T-helper 1 cell (primary cell): ENCODE data around the gene HABP2.

Experiments used
- DNase-seq, 5 donors: peaks; one replicate each; pipeline ENCODE4 v3.0.0-alpha.2; 2012 to 2020

Gene HABP2

DNA sequence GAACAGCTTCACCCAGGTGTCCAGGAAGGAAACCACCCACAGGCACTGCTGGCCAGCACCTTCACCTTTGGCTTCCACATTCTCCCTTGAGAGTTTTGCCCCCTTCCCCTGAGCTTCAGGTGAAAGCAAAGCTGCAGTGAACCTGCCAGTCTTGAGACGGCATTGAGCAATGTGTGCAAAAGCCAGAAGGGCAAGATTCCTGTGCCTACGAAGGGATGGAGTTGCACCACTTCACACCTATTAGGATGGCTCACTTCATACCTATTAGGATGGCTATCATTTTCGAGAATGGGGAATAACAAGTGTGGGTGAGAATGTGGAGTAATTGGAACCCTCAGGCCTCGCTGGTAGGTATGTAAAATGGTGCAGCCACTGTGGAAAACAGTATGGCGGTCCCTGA is 7.2 kb downstream of the HABP2 start:
- no peak for DNase-seq

DNA sequence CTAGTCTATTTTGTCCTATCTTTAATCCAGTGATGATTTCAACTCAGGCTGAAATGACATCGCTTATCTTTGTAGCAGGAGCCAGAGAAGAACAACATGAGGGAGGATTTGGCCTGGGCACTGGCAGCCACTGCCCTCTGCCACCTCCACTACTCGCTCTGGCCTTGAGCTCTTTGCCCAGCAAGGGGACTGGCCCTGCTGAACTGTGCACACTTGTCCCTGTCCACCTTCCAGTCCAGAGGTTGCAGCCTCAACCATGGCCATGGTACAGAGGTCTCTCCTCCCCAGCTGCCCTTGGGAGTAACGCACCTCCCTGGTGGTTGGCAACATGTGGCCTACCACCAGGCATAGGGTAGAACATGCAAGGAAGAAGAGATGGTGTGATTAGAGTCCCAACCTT is 8.4 kb downstream of the HABP2 start:
- DNase-seq, result no peak

DNA sequence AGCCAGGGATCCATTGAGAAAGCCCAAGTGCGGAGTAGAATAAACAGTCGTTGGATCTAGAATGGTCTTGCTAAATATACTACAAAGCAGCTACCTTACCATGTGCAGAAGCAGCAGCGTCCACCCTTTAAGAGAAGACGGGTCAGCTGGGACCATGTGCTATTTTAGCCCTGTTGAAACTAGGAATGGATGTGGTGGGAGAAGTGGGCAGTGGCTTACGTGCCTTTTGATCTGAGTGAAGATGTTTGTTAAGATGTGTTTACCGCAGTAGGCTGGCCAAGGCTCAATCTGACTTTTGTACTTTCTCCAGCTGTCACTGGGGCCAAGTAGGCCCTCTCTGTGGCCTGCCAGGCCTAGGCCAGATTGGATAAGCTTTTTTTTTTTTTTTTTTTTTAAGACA is 9.2 kb downstream of the HABP2 start:
- DNase-seq, result no peak

DNA sequence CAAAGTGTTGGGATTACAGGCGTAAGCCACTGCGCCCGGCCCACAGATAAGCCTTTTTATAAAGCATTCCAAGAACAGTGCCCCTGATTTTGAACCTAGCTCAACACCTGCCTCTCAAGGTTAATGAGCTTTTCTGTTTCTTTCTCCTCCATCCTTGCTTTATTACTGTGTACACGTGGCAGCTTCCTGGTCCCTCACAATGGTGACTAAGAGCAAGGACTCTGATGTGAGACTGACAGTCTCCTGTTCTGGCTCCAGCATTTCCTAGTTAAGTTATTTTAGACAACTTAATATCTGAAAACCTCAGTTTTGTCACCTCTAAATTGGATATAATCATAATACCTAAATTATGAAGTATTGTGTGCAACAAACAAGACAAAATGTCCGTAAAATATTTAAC is 9.9 kb downstream of the HABP2 start:
- DNase-seq, result no peak

DNA sequence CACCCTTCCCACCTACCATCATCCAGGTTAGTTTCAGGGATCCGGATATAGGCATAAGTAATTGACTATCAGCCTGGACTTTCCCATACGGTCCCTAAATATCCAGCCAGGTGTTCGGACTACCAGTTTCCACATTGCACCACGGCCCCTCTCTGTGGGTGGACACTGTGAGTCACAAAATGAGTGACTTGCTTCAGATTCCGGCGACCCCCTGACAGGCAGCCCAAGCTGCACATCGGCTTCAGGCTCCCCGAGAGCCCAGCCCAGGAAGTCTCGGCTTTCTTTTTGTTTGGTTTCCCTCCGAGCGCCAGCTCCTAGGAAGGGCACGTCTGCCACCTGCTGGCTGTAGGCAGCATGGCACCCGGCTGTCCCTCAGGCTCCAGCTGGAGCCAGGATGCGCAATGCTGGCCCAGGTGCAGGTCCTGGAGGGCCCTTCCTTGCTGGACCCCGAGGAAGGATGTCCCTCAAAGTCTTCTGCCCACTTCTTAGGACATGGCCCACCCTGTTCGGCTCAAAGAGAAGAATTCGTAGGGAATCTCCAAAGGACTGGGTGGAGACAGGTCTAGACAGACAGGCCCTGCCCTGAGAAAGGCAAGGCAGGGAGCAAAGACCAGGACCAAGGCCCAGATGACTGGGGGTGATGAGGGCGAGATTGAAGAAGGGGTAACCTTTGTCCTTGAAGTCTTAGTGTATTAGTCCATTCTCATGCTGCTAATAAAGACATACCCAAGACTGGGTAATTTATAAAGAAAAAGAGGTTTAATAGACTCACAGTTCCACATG is 10.6 kb downstream of the HABP2 start:
- DNase-seq, result peak; percentile 29 to 65 (median 41)

DNA sequence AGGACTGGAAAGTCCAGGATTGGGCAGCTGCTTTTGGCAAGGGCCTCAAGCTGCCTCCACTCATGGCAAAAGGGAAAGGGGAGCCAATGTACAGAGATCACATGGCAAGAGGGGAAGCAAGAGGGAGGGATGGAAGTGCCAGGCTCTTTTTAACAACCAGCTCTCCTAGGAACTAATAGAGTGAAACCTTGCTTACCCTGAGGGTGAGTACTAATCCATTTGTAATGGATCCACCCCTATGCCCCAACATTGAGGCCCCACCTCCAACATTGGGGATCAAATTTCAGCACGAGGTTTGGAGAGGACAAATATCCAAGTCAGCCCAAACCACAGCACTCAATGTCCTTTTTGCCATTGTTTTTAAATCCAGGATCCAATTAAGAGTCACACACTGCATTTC is 12.5 kb downstream of the HABP2 start:
- no peak for DNase-seq

DNA sequence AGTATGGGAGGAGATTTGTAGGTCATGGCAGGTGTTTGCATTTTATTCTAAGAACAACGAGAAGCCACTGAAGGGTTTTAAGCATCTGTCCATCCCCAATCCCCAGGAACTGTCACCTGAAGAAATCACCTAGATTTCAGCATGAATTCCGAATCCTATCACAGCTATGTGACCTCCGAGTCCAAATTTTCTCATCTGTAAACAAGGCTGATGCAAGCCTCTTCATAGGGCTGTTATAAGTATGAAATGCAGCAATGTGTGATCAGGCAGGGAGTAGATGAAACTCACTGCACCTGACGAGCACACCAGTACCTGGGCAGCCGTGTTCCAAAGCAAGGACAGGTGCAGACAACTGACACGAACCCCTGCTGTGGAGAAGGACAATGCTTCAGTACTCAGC is 14.0 kb downstream of the HABP2 start:
- no peak for DNase-seq

DNA sequence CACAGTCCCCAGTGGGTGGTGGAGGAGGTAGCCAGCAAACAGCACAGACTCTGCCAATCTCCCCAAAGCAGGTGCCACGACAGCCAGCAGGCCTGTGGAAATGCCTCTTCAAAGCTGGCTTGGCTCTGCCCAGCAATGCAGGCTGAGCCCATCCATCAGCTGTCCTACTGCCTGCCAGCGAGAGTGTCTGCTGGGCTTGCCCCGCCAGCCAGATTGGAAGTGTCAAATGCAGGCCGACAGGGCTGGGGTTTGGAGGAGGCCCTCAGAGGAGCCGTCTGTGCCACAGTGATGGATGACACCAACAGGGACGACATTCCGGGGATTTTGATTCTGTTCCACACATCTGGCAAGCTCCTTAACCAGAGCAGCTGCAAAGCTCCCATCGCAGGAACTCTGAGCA is 16.7 kb downstream of the HABP2 start:
- DNase-seq, result no peak

DNA sequence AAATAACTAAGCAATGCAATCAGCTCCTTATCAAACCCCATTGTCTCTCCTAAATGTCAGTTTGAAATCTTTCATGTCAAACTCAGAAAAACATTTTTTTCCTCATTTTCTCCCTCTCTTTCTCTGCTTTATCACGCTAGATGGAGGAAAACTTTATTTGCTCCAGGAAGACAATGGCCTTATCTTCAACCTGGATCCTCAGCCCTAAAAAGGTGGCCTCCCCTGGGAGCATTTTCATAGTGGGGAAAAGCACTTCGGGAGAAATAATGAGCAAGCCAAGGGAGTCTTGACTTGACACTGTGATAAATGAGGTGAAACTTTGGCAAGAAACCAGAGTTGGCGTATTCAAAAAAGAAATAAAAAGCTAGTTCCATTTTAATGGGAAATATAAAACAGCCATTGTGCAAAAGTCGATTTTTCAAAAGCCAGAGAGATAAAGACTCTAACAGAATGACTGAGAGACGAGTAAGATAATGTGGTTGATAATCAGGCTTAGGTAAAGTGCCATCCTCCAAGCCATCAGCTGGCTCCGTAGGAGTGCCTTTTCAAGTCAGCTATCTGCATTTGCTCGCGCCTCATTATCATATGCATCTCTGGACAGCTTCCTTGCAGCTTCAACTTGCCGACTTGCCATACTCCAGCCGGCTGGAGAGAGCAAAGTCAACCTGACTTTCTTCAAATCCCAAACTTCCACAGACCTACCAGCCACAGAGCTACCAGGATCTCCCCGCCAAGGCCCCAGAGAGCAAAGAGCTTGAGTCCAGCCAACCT is 19.9 kb downstream of the HABP2 start:
- no peak for DNase-seq

DNA sequence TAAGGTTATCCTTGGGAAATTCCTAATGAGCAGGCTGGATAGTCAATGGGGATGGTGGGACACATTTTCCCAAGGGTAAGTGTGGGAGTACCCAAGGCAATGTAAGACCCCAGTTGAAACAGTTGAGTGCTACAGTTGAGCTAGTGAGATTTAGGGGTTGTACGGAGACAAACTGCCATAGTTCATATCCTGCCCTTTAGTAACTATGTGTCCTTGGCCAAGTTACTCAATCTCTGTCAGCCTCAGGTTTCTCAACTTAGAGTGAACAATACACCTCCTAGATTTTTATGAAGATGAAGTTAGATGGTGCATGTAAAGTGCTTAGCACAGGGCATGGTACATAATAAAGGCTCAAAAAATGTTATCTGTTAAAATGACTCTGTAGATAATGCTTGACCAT is 20.5 kb downstream of the HABP2 start:
- no peak for DNase-seq

DNA sequence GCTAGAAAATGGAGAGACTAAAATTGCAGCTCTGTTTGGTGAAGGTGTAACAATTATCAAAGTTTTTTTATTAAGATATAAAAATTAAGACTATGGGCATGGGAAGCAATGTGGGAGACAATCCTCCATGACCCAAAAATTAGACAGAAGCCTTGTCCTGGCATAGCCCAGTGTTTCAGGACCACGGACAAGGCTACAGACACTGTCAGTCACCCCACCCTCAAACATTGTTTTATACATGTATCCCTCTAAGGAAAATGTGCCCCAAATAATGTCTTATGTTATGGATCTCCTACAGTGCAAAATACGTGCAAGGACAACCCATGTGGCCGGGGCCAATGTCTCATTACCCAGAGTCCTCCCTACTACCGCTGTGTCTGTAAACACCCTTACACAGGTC is 24.0 kb downstream of the HABP2 start:
- no peak for DNase-seq

DNA sequence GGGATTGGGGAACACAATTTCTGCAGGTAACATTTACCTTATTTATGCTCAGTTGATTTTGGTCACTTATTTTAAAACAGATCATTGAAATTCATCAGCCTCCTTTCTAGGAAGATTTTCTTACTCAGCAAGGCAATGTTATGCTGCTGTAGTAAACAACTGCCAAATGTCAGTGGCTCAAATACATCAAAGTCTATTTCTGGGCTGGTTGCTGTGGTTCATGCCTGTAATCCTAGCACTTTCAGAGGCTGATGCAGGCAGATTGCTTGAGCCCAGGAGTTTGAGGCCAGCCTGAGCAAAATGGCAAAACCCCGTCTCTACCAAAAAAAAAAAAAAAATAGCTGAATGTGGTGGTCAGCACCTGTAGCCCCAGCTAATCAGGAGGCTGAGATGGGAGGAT is 25.9 kb downstream of the HABP2 start:
- no peak for DNase-seq

DNA sequence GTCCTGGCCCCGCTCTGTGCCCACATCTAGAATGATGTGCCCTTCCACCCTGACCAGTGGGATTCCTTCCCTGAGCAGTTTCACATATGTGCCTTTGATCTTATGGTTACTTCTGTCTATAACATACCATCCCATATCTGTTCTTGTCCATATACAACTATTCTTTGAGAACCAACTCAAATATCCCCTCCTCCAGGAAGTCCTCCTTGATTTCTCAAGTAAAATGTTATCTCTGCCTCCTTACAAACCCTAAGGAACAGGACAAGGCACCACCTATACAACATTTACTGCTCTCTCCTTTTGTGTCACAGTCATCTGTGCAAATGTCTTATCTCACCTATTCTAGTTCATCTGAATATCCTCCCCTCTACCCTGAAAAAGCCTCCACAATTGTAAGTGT is 28.2 kb downstream of the HABP2 start:
- DNase-seq, result no peak

DNA sequence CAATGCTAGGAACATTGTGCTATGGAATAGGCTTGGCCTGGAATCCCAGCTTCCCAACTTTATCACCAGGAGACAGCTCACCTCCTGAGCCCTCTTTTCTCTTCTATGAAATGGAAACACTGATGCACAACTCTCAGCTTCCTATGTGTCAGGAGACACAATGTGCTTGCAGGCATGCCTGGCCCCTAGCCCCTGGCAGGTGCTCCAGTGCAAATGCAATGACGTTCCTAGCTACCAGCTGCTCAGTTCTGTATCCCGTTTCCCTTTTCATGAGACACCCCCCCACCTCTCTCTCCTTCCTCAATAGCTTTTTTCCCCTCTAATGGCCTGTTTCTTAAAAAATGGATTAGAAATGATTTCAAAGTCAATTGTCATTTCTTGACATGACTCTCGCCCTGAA is 30.7 kb downstream of the HABP2 start:
- DNase-seq, result no peak

DNA sequence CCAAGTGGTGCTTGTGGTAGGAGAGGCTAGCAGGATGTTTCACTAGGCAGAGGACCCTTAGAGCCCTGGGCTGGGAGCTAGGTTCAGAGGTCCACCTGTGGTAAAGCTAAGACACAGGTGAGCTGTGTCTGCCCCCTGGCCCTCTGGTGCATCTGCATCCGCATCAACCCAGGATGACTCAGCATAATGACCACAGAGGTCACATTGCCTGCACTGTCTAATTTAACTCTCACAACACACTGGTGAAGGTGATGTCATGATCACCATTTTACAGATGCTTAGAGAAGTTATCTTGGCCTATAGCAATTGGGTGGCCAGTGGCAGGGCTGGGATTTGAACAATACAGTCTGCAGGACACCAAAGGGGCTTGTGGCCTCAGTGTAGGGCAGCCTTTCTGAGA is 33.1 kb downstream of the HABP2 start:
- no peak for DNase-seq

DNA sequence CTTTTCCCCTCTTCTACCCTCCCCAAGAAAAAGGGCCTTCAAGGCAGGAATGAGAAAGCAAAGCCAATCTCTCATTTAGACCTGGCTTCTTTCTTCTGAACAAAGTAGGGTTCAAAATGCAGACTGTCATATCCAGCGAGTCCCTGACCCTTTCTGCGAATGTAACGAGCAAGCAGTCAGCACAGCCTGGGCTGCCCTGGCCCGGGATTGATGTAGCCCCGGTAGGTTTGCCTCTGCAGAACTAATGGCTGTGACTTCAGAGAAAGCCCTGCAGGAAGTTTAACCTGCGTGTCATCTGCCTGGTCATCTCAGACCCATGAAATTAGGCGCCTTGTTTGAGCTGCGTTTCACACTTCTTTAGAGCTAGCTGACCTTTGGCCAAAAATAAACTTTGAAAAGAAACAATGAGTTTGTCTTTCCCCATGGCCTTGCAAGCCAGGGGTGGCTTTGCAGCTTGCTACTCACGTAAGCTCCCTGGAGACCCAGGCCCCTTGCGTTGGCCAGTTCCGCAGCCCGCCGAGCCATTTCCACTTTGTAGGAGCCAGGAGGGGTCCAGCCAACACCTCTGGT is 36.4 kb downstream of the HABP2 start:
- DNase-seq, result no peak

DNA sequence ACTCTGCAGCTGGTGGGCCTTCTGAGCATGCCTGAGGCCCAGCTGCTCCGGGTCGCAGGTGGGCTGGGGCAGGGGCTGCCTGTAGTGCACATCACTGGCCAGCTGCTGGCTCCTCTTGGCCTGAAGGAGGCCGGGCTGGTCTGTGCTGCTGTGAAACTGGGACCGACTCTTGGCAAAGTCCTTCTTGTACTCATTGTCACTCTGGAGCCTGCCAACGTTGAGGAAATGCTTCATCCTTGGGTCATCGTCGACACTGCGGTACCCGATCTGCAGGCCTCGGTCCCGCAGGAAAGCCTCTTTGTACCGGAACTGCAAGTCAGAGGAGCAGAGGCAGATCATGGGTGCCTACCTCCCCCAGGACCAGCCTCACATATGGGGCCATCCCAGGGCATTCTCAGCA is 37.7 kb downstream of the HABP2 start:
- DNase-seq, result no peak

DNA sequence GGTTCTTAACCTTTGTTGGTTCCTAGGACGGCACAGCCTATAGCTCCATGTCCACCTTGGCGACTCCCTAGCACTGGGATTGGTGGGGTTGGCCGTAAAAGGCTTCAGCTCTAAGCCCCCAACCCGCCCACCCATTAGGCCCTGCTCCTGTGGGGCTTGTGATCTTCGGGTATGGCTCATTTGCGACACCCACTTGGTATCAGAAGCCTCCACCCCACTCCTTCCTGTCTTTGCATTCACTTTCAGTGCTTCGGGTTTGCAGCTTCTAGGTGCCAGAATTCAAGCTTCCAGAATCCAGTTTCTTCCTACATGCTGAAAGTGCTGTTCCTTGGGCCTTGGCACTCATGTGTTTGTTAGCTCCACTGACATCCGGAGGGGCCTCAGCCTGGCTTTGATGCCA is 39.5 kb downstream of the HABP2 start:
- no peak for DNase-seq

DNA sequence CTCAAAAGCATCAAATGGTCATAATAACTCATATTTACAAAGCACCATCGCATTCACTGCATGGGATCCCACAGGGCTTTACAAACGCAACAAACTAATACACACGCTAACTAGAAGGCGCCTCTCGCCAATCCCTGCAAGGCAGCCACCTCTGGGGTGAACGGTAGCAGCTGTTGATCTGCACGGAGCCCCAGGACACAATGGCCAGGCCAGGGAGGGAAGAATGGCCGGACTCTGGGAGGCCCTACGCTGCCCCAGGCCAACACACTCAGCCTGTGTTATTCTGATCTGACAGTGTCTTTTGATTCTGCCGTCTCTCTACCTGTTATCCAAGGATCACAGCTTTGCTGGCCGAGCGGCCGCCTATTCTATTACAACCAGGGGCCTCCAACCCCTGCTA is 41.8 kb downstream of the HABP2 start:
- DNase-seq, result no peak

DNA sequence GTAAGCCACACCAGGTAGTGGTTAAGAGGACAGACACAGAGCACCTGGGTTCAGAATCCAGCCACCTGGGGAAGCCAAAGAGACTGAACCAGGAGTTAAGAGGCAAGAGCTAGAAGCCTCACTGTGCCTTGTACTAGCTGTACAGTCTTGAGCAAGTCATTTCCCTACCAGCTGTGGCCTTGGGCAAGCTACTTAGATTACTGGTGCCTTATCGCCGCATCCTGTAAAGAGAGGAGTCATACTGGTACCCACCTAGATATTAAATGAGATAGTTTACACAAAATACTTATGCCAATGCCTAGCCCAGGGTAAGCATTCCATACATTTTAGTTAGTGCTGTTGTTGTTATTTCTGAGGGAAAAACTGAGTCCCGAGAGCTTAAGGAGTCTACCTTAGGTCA is 47.7 kb downstream of the HABP2 start:
- no peak for DNase-seq

DNA sequence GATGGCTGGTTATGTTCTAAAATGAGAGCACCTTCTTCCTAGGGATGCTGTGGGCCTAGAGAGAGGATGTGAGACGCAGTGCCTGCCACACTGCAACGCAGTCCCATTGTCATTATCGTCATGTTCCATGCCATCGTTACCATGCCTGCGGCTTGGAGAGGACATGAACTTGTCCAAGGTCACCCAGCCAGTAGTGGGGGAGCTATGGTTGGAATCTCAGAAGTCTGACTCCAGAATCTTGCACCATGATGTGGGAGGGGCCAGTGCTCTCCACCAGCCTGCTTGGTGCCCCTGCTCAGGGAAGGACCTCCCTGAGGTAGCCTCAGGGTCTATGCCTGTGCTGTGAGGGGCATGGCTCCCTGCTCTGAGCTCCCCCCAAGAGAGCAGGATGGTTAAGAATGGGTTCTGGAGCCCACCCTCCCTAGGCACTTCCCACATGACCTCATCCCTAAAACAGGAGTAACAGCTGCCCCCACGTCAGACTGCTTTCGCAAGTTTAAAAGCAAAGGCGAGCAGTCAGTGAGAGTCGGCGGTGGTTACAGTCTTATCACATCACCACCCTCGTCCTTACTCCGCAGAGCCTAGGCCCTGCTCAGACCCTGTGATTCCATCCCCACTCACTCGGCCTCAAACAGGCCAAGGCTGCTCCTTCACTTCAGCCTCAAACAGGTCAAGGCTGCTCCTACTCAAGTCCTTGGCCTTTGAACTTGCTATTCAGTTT is 50.4 kb downstream of the HABP2 start:
- DNase-seq, result no peak

DNA sequence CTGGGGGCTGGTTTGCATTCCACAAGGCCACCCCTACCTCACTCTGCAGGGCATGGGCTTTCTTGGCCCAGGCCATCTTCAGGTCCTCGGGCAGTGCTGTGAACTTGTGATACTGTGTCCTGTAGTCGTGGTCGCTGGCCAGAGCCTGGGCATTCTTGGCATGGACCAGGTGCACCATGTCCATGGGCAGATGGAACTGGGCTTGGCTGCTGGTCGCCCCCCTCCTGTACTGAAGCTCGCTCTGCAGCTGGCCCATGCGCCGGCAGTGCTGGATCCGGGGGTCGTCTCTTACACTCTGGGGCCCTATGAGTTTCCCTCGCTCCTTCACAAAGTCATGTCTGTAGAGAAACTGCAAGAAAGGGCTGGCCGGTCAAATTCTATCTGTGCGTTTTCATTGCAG is 51.7 kb downstream of the HABP2 start:
- no peak for DNase-seq

DNA sequence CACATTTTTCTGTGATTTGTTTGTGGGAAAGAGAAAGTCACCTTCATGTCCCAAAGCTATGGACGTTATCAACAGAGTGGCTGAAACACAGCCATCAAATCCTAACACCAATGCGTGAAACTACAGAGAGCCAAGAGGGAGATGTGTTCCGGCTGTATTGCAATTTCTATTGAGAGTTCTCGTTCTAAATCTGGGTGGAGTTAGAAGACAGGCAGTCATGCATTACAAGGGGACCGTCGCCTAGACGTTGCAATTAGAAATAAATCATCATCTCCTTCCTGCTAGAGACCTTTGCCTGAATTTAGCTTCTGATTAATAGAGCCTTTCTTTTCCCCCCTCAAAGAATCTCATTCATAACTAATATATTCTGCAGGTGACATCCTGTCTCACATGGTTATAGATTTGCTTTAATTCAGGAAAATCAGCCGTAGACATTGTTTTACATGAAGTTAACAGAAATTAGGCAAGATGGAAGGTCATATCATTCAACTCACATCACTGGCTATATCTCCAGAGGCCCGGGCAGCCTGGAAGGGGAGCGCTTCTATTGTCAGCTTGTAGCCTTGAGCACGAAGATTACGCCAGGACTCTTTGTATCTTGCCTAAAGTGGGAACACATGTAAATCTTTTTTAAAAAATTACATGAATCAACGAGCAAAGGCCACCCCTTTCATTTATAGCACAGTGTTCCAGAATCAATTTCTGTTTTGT is 52.6 kb downstream of the HABP2 start:
- no peak for DNase-seq
